H9 (cell line): Measurements from ENCODE around the gene NFE2L3. TPM values are rescaled to one million over a fixed set of nuclear protein-coding genes. Genes with fewer than 3 reads are reported as not detected.

ENCODE experiments used
- DNase-seq: peaks from one replicate; pipeline ENCODE4 v3.0.0-alpha.2; 2017
- H2AFZ ChIP-seq: one replicate; pipeline ENCODE4 v1.6.1; 2013; ENCODE audit warnings: mild to moderate bottlenecking, low read length, control low read depth, moderate library complexity
- H2AK5ac ChIP-seq: 2 replicates; pipeline ENCODE4 v1.6.1; 2013; ENCODE audit warnings: low read length, control low read depth, mixed read lengths; ENCODE audit not compliant: insufficient read length
- H2BK120ac ChIP-seq: one replicate; pipeline ENCODE4 v1.6.1; 2013; ENCODE audit warnings: low read depth, mild to moderate bottlenecking, low read length, control low read depth, inconsistent platforms; ENCODE audit not compliant: poor library complexity, severe bottlenecking
- H2BK12ac ChIP-seq: 2 replicates; pipeline ENCODE4 v1.6.1; 2013; ENCODE audit warnings: low read length, control low read depth, mixed read lengths, low read depth; ENCODE audit not compliant: insufficient read length
- H2BK15ac ChIP-seq: 2 replicates; pipeline ENCODE4 v1.6.1; 2013; ENCODE audit warnings: low read depth, low read length, control low read depth
- H2BK20ac ChIP-seq: one replicate; pipeline ENCODE4 v1.6.1; 2013; ENCODE audit warnings: low read depth, mild to moderate bottlenecking, low read length, control low read depth, inconsistent platforms; ENCODE audit not compliant: poor library complexity, severe bottlenecking
- H2BK5ac ChIP-seq: 2 replicates; pipeline ENCODE4 v1.6.1; 2013; ENCODE audit warnings: low read length, control low read depth, mixed read lengths; ENCODE audit not compliant: insufficient read length
- H3K14ac ChIP-seq: 2 replicates; pipeline ENCODE4 v1.6.1; 2013; ENCODE audit warnings: low read length, control low read depth; ENCODE audit not compliant: insufficient read depth
- H3K18ac ChIP-seq: 2 replicates; pipeline ENCODE4 v1.6.1; 2013; ENCODE audit warnings: low read depth, mild to moderate bottlenecking, mixed read lengths, low read length, control low read depth; ENCODE audit not compliant: insufficient read length
- H3K23ac ChIP-seq: 2 replicates; pipeline ENCODE4 v1.6.1; 2013; ENCODE audit warnings: low read length, control low read depth, mixed read lengths, low read depth; ENCODE audit not compliant: insufficient read length
- H3K23me2 ChIP-seq: 2 replicates; pipeline ENCODE4 v1.6.1; 2013; ENCODE audit warnings: low read depth, mild to moderate bottlenecking, mixed read lengths, low read length, control low read depth; ENCODE audit not compliant: insufficient read length, poor library complexity, severe bottlenecking
- H3K27ac ChIP-seq: 2 replicates; pipeline ENCODE4 v1.5.1; 2013; ENCODE audit warnings: low read length, control low read depth, mixed read lengths, low read depth; ENCODE audit not compliant: insufficient read length
- H3K27me3 ChIP-seq: 2 replicates; pipeline ENCODE4 v1.6.1; 2013; ENCODE audit warnings: low read length, control low read depth, inconsistent platforms; ENCODE audit not compliant: insufficient read depth
- H3K4ac ChIP-seq: 2 replicates; pipeline ENCODE4 v1.6.1; 2013; ENCODE audit warnings: low read depth, mild to moderate bottlenecking, control low read depth, inconsistent platforms, low read length, moderate library complexity
- H3K4me1 ChIP-seq: 2 replicates; pipeline ENCODE4 v1.6.1; 2013; ENCODE audit warnings: low read length, control low read depth, inconsistent platforms; ENCODE audit not compliant: insufficient read depth
- H3K4me2 ChIP-seq: 2 replicates; pipeline ENCODE4 v1.6.1; 2013; ENCODE audit warnings: low read length, control low read depth, mixed read lengths; ENCODE audit not compliant: insufficient read length, insufficient read depth
- H3K56ac ChIP-seq: 2 replicates; pipeline ENCODE4 v1.6.1; 2013; ENCODE audit warnings: low read depth, mild to moderate bottlenecking, mixed read lengths, low read length, control low read depth; ENCODE audit not compliant: insufficient read length
- H3K79me1 ChIP-seq: 2 replicates; pipeline ENCODE4 v1.6.1; 2013; ENCODE audit warnings: low read depth, mild to moderate bottlenecking, moderate library complexity, low read length, control low read depth, inconsistent platforms; ENCODE audit not compliant: insufficient read depth, poor library complexity, severe bottlenecking
- H3K79me2 ChIP-seq: 2 replicates; pipeline ENCODE4 v1.6.1; 2013; ENCODE audit warnings: low read length, control low read depth, inconsistent platforms; ENCODE audit not compliant: insufficient read depth
- H3K9ac ChIP-seq: 2 replicates; pipeline ENCODE4 v1.6.1; 2013; ENCODE audit warnings: low read length, control low read depth, mixed read lengths; ENCODE audit not compliant: insufficient read length; ENCODE audit errors: extremely low read depth
- H3K9me3 ChIP-seq: one replicate; pipeline ENCODE4 v1.6.1; 2013; ENCODE audit warnings: low read depth, low read length, inconsistent platforms; ENCODE audit not compliant: control insufficient read depth
- H3T11ph ChIP-seq: one replicate; pipeline ENCODE4 v1.6.1; 2013; ENCODE audit warnings: mild to moderate bottlenecking, low read length, control low read depth, inconsistent platforms
- H4K20me1 ChIP-seq: one replicate; pipeline ENCODE4 v1.6.1; 2013; ENCODE audit not compliant: control insufficient read depth, insufficient read length, insufficient read depth
- H4K5ac ChIP-seq: 2 replicates; pipeline ENCODE4 v1.6.1; 2013; ENCODE audit warnings: low read depth, mild to moderate bottlenecking, mixed read lengths, low read length, control low read depth; ENCODE audit not compliant: insufficient read length
- H4K8ac ChIP-seq: replicated peaks from 2 replicates; pipeline ENCODE4 v1.6.1; 2013; ENCODE audit warnings: low read length, control low read depth, mixed read lengths, low read depth; ENCODE audit not compliant: insufficient read length
- H4K91ac ChIP-seq: 2 replicates; pipeline ENCODE4 v1.6.1; 2013; ENCODE audit warnings: low read depth, mild to moderate bottlenecking, moderate library complexity, mixed read lengths, low read length, control low read depth; ENCODE audit not compliant: insufficient read length
- H3K27ac Mint-ChIP-seq, 3 experiments: 2 replicates in 2 of 3; 3 replicates in 1 of 3; pipeline ENCODE4 v1.8.0; 2020 to 2021; ENCODE audit warnings: mixed read lengths in 3 of 3, mild to moderate bottlenecking in 1 of 3, moderate library complexity in 1 of 3
- H3K27me3 Mint-ChIP-seq: 2 replicates; pipeline ENCODE4 v1.8.0; 2021; ENCODE audit warnings: low read depth, mild to moderate bottlenecking, moderate library complexity, mixed read lengths
- H3K36me3 Mint-ChIP-seq, 3 experiments: 2 replicates in 2 of 3; 3 replicates in 1 of 3; pipeline ENCODE4 v1.8.0; 2020 to 2021; ENCODE audit warnings: low read depth in 3 of 3, mixed read lengths in 3 of 3; ENCODE audit not compliant: insufficient read depth in 1 of 3
- H3K4me1 Mint-ChIP-seq, 2 experiments: 2 replicates each; pipeline ENCODE4 v1.8.0; 2020; ENCODE audit warnings: mixed read lengths in 2 of 2
- H3K4me3 Mint-ChIP-seq, 2 experiments: 2 replicates in 1 of 2; 3 replicates in 1 of 2; pipeline ENCODE4 v1.8.0; 2020 to 2021; ENCODE audit warnings: mild to moderate bottlenecking in 2 of 2, mixed read lengths in 2 of 2, moderate library complexity in 1 of 2
- H3K9me3 Mint-ChIP-seq, 2 experiments: 2 replicates in 1 of 2; 3 replicates in 1 of 2; pipeline ENCODE4 v1.8.0; 2020; ENCODE audit warnings: mild to moderate bottlenecking in 2 of 2, mixed read lengths in 2 of 2, moderate library complexity in 1 of 2
- CTCF ChIP-seq: fragments of 200-600 bp; sonication (generic); conservative IDR thresholded peaks from 3 replicates; pipeline ENCODE4 v1.8.0; 2021; ENCODE audit warnings: antibody characterized with exemption, mild to moderate bottlenecking
- WGBS: extraction: QIAGEN DNeasy Blood & Tissue Kit; methylation state at CpG from one replicate; pipeline ENCODE4 v1.1.7; 2013; ENCODE audit warnings: missing lambda C conversion rate, low lambda C conversion rate, mixed read lengths; ENCODE audit not compliant: insufficient read length; ENCODE audit errors: extremely low coverage; 5-methylcytosine and 5-hydroxymethylcytosine counted together
- total RNA-seq: library from RNA; stranded (reverse); gene quantifications from 2 replicates; pipeline ENCODE4 v1.2.1, GENCODE V29; 2021

The NFE2L3 gene
- total RNA-seq, 1 experiment from 2014 or later: 46.9 TPM

GRCh38 chr7:26185131-26185843 is 33.3 kb downstream of the NFE2L3 start:
- no peak overlapping the region for H3K18ac ChIP-seq
- WGBS: no CpG with 5 or more reads among the region's 10 CpGs
- Mint-ChIP-seq H3K27me3 (no peaks in the 10 kb centered on the region; the same call in 1 of the 2 replicates), H3K36me3 (peaks cover 22 to 56% (median 25%) of the 10 kb centered on the region in 3 experiments; a peak in 6 of 7 replicates), H3K27ac (peak overlapping the region in 2 of 3 experiments; percentile 17 to 93; a peak in 4 of 7 replicates), H3K4me1 (peaks cover 17 to 19% of the 10 kb centered on the region in 2 experiments; a peak in 3 of 4 replicates), H3K4me3 (no peak overlapping the region), H3K9me3 (no peaks in the 10 kb centered on the region)
- H2BK120ac ChIP-seq: no peak overlapping the region
- no peak overlapping the region for H3K4ac ChIP-seq
- H4K20me1 ChIP-seq: no peaks in the 10 kb centered on the region
- no peak overlapping the region for H2AFZ ChIP-seq
- H4K91ac ChIP-seq: no peak overlapping the region
- no peak overlapping the region for H3K14ac ChIP-seq
- H3K4me1 ChIP-seq: no peaks in the 10 kb centered on the region
- no peaks in the 10 kb centered on the region for H3K79me2 ChIP-seq
- no peak overlapping the region for H2BK12ac ChIP-seq
- H4K5ac ChIP-seq: no peak overlapping the region
- H3K79me1 ChIP-seq: no peaks in the 10 kb centered on the region
- H3K23ac ChIP-seq: no peak overlapping the region
- DNase-seq: no peak
- H3T11ph ChIP-seq: no peak overlapping the region
- H3K23me2 ChIP-seq: no peaks in the 10 kb centered on the region
- H2BK5ac ChIP-seq: no peak overlapping the region
- H2AK5ac ChIP-seq: no peak overlapping the region
- H3K9ac ChIP-seq: no peak overlapping the region
- H3K56ac ChIP-seq: no peak overlapping the region
- H3K9me3 ChIP-seq: no peaks in the 10 kb centered on the region
- no peak overlapping the region for H3K27ac ChIP-seq
- no peak overlapping the region for H3K4me2 ChIP-seq
- no peak overlapping the region for H2BK20ac ChIP-seq
- H4K8ac ChIP-seq: no peak overlapping the region
- H2BK15ac ChIP-seq: no peak overlapping the region
- H3K27me3 ChIP-seq: no peaks in the 10 kb centered on the region
- TF ChIP-seq CTCF: no peak
